RCC 7860 (cell line): ENCODE measurements around the gene ZSCAN12.
"Not testable (repeated sequence)": the region's sequence is repeated elsewhere in the genome, so short reads cannot be mapped to it uniquely, and the experiment has no call there.

Experiments used
- DNase-seq: peaks from one replicate; pipeline ENCODE4 v3.0.0-alpha.2; 2015; ENCODE audit warnings: low spot score
- FAIRE-seq: peaks from 2 replicates; lab custom pipeline; 2012; peaks lifted over from hg19 to GRCh38; lab: Jason Lieb, UNC

The ZSCAN12 gene

GRCh38 chr6:28400122-28400451, 540 bp upstream of the ZSCAN12 start:
- DNase-seq (no peak), FAIRE-seq (no peak)

- FAIRE-seq (no peak), DNase-seq (no peak)
Observed at GRCh38 chr6:28395918-28396317, 3.6 kb downstream of the ZSCAN12 start.

- DNase-seq (no peak), FAIRE-seq (no peak)
Observed at GRCh38 chr6:28393912-28394662, 5.5 kb downstream of the ZSCAN12 start.

- FAIRE-seq (no peak), DNase-seq (no peak)
Observed at GRCh38 chr6:28390688-28391087, 8.9 kb downstream of the ZSCAN12 start.

- no peak for FAIRE-seq
- DNase-seq = no peak
Observed at GRCh38 chr6:28384143-28384533, 15.4 kb downstream of the ZSCAN12 start.

- DNase-seq (peak; percentile 72), FAIRE-seq (no peak)
Observed at GRCh38 chr6:28383235-28384142, 16.1 kb downstream of the ZSCAN12 start.

GRCh38 chr6:28380381-28380780, 19.2 kb downstream of the ZSCAN12 start:
- FAIRE-seq (no peak), DNase-seq (no peak)

GRCh38 chr6:28378644-28379043, 20.9 kb downstream of the ZSCAN12 start:
- no peak for DNase-seq
- FAIRE-seq = no peak

- DNase-seq = no peak
- FAIRE-seq = no peak
Observed at GRCh38 chr6:28377879-28378278, 21.7 kb downstream of the ZSCAN12 start.

GRCh38 chr6:28373925-28374324, 25.6 kb downstream of the ZSCAN12 start:
- no peak for DNase-seq
- no peak for FAIRE-seq

- FAIRE-seq (peak; percentile 66), DNase-seq (peak; percentile 48)
Observed at GRCh38 chr6:28371706-28372451, 27.7 kb downstream of the ZSCAN12 start.

- no peak for DNase-seq
- FAIRE-seq = no peak
Observed at GRCh38 chr6:28371280-28371679, 28.3 kb downstream of the ZSCAN12 start.

- FAIRE-seq (no peak), DNase-seq (no peak)
Observed at GRCh38 chr6:28370440-28370839, 29.1 kb downstream of the ZSCAN12 start.

GRCh38 chr6:28369463-28369862, 30.1 kb downstream of the ZSCAN12 start:
- no peak for FAIRE-seq
- no peak for DNase-seq

- DNase-seq (no peak), FAIRE-seq (no peak)
Observed at GRCh38 chr6:28368522-28368921, 31.0 kb downstream of the ZSCAN12 start.

GRCh38 chr6:28365590-28365989, 34.0 kb downstream of the ZSCAN12 start:
- FAIRE-seq, DNase-seq: not testable (repeated sequence)

- FAIRE-seq (no peak), DNase-seq (no peak)
Observed at GRCh38 chr6:28360961-28361360, 38.6 kb downstream of the ZSCAN12 start.

GRCh38 chr6:28359562-28359961, 40.0 kb downstream of the ZSCAN12 start:
- FAIRE-seq, DNase-seq: not testable (repeated sequence)

GRCh38 chr6:28357036-28357435, 42.5 kb downstream of the ZSCAN12 start:
- no peak for FAIRE-seq

GRCh38 chr6:28356666-28357020, 42.9 kb downstream of the ZSCAN12 start:
- FAIRE-seq = no peak

More at GRCh38 chr6:28357036-28357435, 42.5 kb downstream of the ZSCAN12 start:
- no peak for DNase-seq

More at GRCh38 chr6:28356666-28357020, 42.9 kb downstream of the ZSCAN12 start:
- no peak for DNase-seq
